ENCODE measurements around the gene CARS1. TPM values are rescaled to one million over a fixed set of nuclear protein-coding genes. Genes with fewer than 3 reads are reported as not detected.
A peak's percentile ranks its signal among the peaks of the same experiment; 100 is the strongest.

CARS1 gene
- polyA plus RNA-seq, 3 donors: 30.9 to 46.8 (median 35.7) TPM

DNA sequence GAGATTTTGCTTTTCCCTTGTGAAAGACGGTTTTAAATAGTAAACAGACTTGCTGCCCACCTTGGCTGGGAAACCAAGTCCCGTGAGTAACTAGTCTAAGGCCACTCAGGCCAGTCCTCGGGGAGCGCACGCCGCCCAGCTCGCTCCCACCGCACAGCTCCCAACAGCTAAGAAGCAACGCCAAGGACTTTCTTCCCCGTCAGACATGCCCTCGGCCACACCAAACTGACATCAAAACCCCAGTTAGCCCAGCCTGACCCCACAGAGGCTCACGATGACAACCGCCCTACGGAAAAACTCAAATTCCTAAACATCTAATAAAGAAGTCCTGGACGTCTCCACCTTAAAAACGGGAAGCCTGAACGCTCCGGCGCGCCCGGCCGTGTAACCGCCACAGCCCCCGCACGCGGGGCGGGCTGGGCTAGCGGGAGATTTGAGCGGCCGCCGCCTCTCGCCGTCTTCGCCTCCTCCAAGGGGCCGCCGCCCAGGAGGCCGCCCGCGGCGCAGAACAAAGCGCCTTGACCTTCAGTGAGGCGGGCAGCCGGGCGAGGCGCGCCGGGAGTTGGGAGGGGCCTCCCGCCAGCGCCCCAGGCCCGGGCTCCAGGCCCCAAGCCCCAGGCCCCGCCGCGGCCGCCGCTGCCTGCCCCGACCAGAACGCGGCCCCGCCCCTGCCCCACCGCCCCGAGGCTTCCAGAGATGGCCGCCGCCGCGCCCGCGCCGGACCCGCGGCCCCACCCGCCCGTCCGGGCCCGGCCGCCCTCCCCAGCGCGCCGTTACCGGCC, 65.6 kb downstream of the CARS1 start:
- peak overlapping the region; percentile 97 for H2AFZ ChIP-seq (ENCODE audit: insufficient read depth, low read depth, low read length, poor library complexity, severe bottlenecking)
- peaks cover 45% of the 10 kb centered on the region for H3K4me1 Mint-ChIP-seq

More for the DNA sequence above, 65.6 kb downstream of the CARS1 start:
- Histone ChIP-seq H3K79me2 (ENCODE audit: insufficient read depth, low read length) (peaks cover 51% of the 10 kb centered on the region), H3K27ac (ENCODE audit: low read depth in 1 of 2, low read length in 2 of 2) (peak overlapping the region; percentile 83 to 87), H3K4me3 (replicated peaks in 1 of 3; ENCODE audit: low read depth in 2 of 3, low read length in 3 of 3) (peak overlapping the region; percentile 75 to 90 (median 86)), H3K4me2 (replicated peaks; ENCODE audit: extremely low read depth, low read length, poor library complexity, severe bottlenecking) (peak overlapping the region; percentile 82), H3K36me3 (replicated peaks in 1 of 2; ENCODE audit: control insufficient read depth in 1 of 2, insufficient read depth in 2 of 2, low read length in 2 of 2) (peaks cover 0 to 6% of the 10 kb centered on the region in 2 donors), H3K9ac (ENCODE audit: insufficient read depth, low read length, poor library complexity, severe bottlenecking) (peak overlapping the region; percentile 86), H3K4me1 (ENCODE audit: control insufficient read depth in 1 of 2, insufficient read depth in 2 of 2, low read length in 2 of 2) (peaks cover 38 to 48% of the 10 kb centered on the region in 2 donors), H4K20me1 (ENCODE audit: insufficient read depth, low read length) (peaks cover 31% of the 10 kb centered on the region), H3K9me3 (replicated peaks in 1 of 2; ENCODE audit: control insufficient read depth in 1 of 2, insufficient read depth in 1 of 2, low read length in 2 of 2) (no peaks in the 10 kb centered on the region), H3K27me3 (ENCODE audit: control insufficient read depth in 2 of 2, insufficient read depth in 2 of 2, low read length in 2 of 2) (no peaks in the 10 kb centered on the region)
- no peak for TF ChIP-seq CTCF (IDR thresholded peaks at IDR 0.05)
- peak; percentile 38 to 57 (median 52) for DNase-seq
- Mint-ChIP-seq H3K27me3 (ENCODE audit: low read depth in 3 of 3) (peaks cover 0 to 2% (median 1%) of the 10 kb centered on the region in 3 donors), H3K36me3 (peaks cover 0 to 2% of the 10 kb centered on the region in 2 donors), H3K27ac (peak overlapping the region; percentile 94 to 99 (median 98)), H3K9me3 (no peaks in the 10 kb centered on the region), H3K4me3 (peak overlapping the region; percentile 97 to 99)
- WGBS (ENCODE audit: insufficient coverage): under 1% methylated on average over 79 of the region's 79 CpGs
- intact Hi-C loops (cut with micrococcal nuclease): loop anchor here (1.0 to 5.0 kb wide), 5 partner anchors 20 to 65 kb away; partner anchors contain the start of gene CARS1 (in 1 of the 2)

Data from CD14-positive monocyte (primary cell).